ENCODE measurements around the gene MYT1. TPM values are rescaled to one million over a fixed set of nuclear protein-coding genes. Genes with fewer than 3 reads are reported as not detected.

The MYT1 gene
- total RNA-seq, 1 experiment from 2014 or later, result 7.1 TPM

DNA sequence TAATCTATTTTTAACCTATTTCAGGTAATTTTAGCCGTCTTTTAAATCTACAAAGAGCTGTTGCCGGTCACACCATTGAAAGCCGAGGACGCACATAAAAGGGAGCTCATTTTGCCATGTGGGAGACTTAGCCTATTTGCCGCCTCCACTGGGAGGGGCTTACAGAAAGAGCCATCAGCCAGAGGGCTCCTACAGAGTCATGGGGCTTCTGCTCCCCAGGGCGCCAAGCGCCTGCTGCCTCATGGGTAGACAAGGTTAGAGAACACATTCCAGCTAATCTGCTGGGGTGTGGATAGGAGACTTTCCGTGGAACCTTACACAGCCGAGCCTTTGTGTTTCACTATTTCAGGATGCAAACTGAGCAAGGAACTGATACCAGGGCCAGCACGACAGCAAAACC is 103.9 kb downstream of the MYT1 start (continued):
- TF ChIP-seq ZFX (IDR thresholded peaks at IDR 0.05) (no peak), SRF (IDR thresholded peaks at IDR 0.05; ENCODE audit: low read depth) (no peak)

DNA sequence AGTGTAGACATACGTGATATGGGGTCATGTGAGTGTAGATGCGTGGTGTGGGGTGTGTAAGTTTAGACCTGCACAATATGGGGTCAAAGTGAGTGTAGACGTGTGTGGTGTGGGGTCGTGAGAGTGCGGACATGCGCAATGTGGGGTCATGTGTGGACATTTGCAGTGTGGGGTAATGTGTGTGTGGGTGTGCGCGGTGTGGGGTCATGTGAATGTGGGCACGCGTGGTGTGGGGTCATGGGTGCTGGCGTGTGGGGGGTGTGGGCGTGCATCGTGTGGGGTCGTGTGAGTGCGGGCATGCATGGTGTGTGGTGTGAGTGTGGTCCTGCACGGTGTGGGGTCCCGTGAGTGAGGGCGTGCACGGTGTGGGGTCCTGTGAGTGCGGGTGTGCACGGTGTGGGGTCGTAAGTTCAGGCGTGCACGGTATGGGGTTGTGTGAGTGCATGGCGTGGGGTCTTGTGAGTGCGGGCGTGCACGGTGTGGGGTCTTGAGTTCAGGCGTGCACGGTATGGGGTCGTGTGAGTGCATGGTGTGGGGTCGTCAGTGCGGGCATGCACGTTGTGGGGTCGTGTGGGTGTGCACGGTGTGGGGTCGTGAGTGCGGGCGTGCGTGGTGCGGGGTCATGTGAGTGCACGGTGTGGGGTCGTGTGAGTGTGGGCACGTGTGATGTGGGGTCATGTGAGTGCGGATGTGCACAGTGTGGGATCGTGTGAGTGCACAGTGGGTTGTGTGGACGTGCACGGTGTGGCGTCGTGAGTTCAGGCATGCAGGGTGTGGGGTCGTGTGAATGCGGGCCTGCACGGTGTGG is 105.6 kb downstream of the MYT1 start:
- intact Hi-C loops (cut with micrococcal nuclease), result no loop called here
- no peak for DNase-seq (ENCODE audit: low read depth, low spot score)
- H3K79me2 ChIP-seq (ENCODE audit: insufficient read depth, low read length), result no peaks in the 10 kb centered on the region
- no peaks in the 10 kb centered on the region for H3K9me2 ChIP-seq (ENCODE audit: insufficient read depth)
- ChIA-PET CTCF (no interaction called here), POLR2A (no interaction called here), RAD21 (ENCODE audit: low non-redundant PET in 1 of 2, low total read pairs in 2 of 2, uncharacterized antibody in 2 of 2, unreplicated experiment in 2 of 2) (no interaction called here)
- no peak overlapping the region for H3K9ac ChIP-seq (ENCODE audit: low read length)
- no peaks in the 10 kb centered on the region for H4K20me1 ChIP-seq (ENCODE audit: insufficient read depth)
- peaks cover 4 to 11% of the 10 kb centered on the region in 2 experiments; a peak in 3 of 4 replicates for H3K36me3 ChIP-seq (ENCODE audit: control insufficient read depth in 1 of 2, insufficient read depth in 2 of 2, low read length in 2 of 2)
- H2AFZ ChIP-seq (ENCODE audit: low read depth, low read length, poor library complexity, severe bottlenecking), result no peak overlapping the region
- H3K27ac ChIP-seq (ENCODE audit: low read depth, low read length), result no peak overlapping the region
- H3K4me3 ChIP-seq (replicated peaks in 1 of 2; ENCODE audit: low read depth in 1 of 2, low read length in 2 of 2), result no peak overlapping the region
- H3K4me1 ChIP-seq (ENCODE audit: control insufficient read depth in 1 of 2, insufficient read depth in 2 of 2, low read length in 2 of 2), result no peaks in the 10 kb centered on the region
- peaks cover 0 to 9% of the 10 kb centered on the region in 2 experiments; a peak in 1 of 4 replicates for H3K9me3 ChIP-seq (ENCODE audit: control insufficient read depth in 1 of 2, insufficient read depth in 1 of 2, low read depth in 1 of 2, low read length in 2 of 2)
- no peaks in the 10 kb centered on the region for H3K27me3 ChIP-seq (ENCODE audit: insufficient read depth, low read length)
- H3K4me2 ChIP-seq (ENCODE audit: low read length), result no peak overlapping the region
- no peak for TF ChIP-seq ELF1 (IDR thresholded peaks at IDR 0.05; ENCODE audit: borderline replicate concordance, low read depth)
- no peak for TF ChIP-seq YY1 (IDR thresholded peaks at IDR 0.05; ENCODE audit: extremely low read depth, insufficient replicate concordance, low read depth, low read length)
- TF ChIP-seq, protein P1, sequence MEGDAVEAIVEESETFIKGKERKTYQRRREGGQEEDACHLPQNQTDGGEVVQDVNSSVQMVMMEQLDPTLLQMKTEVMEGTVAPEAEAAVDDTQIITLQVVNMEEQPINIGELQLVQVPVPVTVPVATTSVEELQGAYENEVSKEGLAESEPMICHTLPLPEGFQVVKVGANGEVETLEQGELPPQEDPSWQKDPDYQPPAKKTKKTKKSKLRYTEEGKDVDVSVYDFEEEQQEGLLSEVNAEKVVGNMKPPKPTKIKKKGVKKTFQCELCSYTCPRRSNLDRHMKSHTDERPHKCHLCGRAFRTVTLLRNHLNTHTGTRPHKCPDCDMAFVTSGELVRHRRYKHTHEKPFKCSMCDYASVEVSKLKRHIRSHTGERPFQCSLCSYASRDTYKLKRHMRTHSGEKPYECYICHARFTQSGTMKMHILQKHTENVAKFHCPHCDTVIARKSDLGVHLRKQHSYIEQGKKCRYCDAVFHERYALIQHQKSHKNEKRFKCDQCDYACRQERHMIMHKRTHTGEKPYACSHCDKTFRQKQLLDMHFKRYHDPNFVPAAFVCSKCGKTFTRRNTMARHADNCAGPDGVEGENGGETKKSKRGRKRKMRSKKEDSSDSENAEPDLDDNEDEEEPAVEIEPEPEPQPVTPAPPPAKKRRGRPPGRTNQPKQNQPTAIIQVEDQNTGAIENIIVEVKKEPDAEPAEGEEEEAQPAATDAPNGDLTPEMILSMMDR (IDR thresholded peaks at IDR 0.05 in 2 of 3, conservative IDR thresholded peaks at IDR 0.05 in 1 of 3; ENCODE audit: borderline replicate concordance in 1 of 3, insufficient read depth in 1 of 3, low read depth in 2 of 3, low read length in 2 of 3), result no peak
- no peak for TF ChIP-seq ZFX (IDR thresholded peaks at IDR 0.05)
- no peak for TF ChIP-seq FOSL1 (IDR thresholded peaks at IDR 0.05; ENCODE audit: low read depth)
- no peak for TF ChIP-seq MAX (IDR thresholded peaks at IDR 0.05)
- no peak for TF ChIP-seq SRF (IDR thresholded peaks at IDR 0.05; ENCODE audit: low read depth)
- no peak for TF ChIP-seq POLR2A (IDR thresholded peaks at IDR 0.05; ENCODE audit: borderline replicate concordance, extremely low read depth, insufficient read depth, insufficient read length)
- ATAC-seq, result no peak
- BruUV-seq (replicated peaks), result no TSS peak

Data from HCT116 (cell line).